ENCODE results near the gene VILL. TPM values are rescaled to one million over a fixed set of nuclear protein-coding genes. Genes with fewer than 3 reads are reported as not detected.

Gene VILL
- polyA plus RNA-seq, 1 of the 3 experiments (the other 2 are of a cell fraction) = 8.8 TPM

DNA sequence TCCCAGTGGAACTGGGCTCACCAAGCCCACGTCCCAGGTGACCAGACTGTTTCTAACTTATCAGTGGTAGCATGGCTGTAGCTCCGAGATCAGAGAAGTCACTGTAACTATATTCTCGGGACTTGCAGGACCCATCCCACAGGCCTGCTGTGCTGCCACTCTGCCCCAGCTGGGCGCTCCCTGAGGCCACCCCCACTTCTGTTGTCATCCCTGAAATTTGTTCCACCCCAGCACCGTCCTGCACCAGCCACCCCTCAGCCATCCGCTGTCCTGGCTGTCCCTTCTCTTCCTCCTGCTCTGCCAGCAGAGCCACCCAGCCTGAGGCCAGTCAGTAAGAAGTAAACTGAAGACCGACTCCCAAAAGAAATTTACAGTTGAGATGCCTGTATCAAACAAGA is 33.0 kb upstream of the VILL start:
- no peaks in the 10 kb centered on the region for H3K9me2 ChIP-seq
- no peaks in the 10 kb centered on the region for H3K9me3 ChIP-seq
- H3K36me3 ChIP-seq (replicated peaks in 1 of 2; ENCODE audit: control insufficient read depth in 1 of 2, insufficient read depth in 2 of 2, low read length in 1 of 2) = peaks cover 11 to 17% of the 10 kb centered on the region in 2 experiments
- H3K27me3 ChIP-seq (ENCODE audit: insufficient read depth) = no peaks in the 10 kb centered on the region
- 0 out of 2 replicates have a peak, but pooled peaks cover 5% of the 10 kb centered on the region for H3K79me2 ChIP-seq (ENCODE audit: insufficient read depth)
- ChIA-PET POLR2A (no interaction called here), CTCF (interaction anchor here (1.2 to 3.2 kb wide), 4 partner anchors 13 to 102 kb away, joined by 3 to 13 read pairs (median 4); no protein-coding TSS in a partner anchor)
- no peak for DNase-seq
- no peak overlapping the region for H2AFZ ChIP-seq (ENCODE audit: low read depth)
- peaks cover 12 to 13% of the 10 kb centered on the region in 2 experiments; a peak in 3 of 4 replicates for H3K4me1 ChIP-seq (ENCODE audit: control insufficient read depth in 1 of 2, insufficient read depth in 2 of 2, low read depth in 1 of 2, low read length in 1 of 2)
- H3K27ac ChIP-seq (ENCODE audit: low read depth in 2 of 2, low read length in 1 of 2) = no peak overlapping the region
- peaks cover 5% of the 10 kb centered on the region for H3F3A ChIP-seq (replicated peaks; ENCODE audit: insufficient read depth)
- H3K9ac ChIP-seq = no peak overlapping the region
- H3K4me2 ChIP-seq = no peak overlapping the region
- no peak overlapping the region for H3K4me3 ChIP-seq (ENCODE audit: low read depth in 2 of 2, low read length in 1 of 2)
- TF ChIP-seq NFIC (IDR thresholded peaks at IDR 0.05; ENCODE audit: borderline replicate concordance) (no peak), EZH2phosphoT487 (IDR thresholded peaks at IDR 0.05; ENCODE audit: borderline replicate concordance, low read depth) (no peak), NRF1 (IDR thresholded peaks at IDR 0.05; ENCODE audit: low read depth, low read length) (no peak), TCF12 (IDR thresholded peaks at IDR 0.05) (no peak), YY1 (IDR thresholded peaks at IDR 0.05; ENCODE audit: low read depth) (no peak), MEF2A (IDR thresholded peaks at IDR 0.05; ENCODE audit: borderline replicate concordance, low read depth) (no peak), SIN3A (IDR thresholded peaks at IDR 0.05; ENCODE audit: borderline replicate concordance, low read depth, low read length) (no peak), GATA2 (CRISPR knock-in tag; IDR thresholded peaks at IDR 0.05) (no peak), FOSL2 (IDR thresholded peaks at IDR 0.05; ENCODE audit: borderline replicate concordance, low read depth) (no peak), GABPA (IDR thresholded peaks at IDR 0.05; ENCODE audit: low read depth) (no peak), TEAD4 (IDR thresholded peaks at IDR 0.05; ENCODE audit: borderline replicate concordance, insufficient read depth) (no peak), ELF1 (IDR thresholded peaks at IDR 0.05) (no peak), CHD2 (IDR thresholded peaks at IDR 0.05; ENCODE audit: low read length, partially characterized antibody) (no peak)
- TF ChIP-seq, protein P1, sequence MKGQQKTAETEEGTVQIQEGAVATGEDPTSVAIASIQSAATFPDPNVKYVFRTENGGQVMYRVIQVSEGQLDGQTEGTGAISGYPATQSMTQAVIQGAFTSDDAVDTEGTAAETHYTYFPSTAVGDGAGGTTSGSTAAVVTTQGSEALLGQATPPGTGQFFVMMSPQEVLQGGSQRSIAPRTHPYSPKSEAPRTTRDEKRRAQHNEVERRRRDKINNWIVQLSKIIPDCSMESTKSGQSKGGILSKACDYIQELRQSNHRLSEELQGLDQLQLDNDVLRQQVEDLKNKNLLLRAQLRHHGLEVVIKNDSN (IDR thresholded peaks at IDR 0.05; ENCODE audit: borderline replicate concordance, low read depth) = no peak
- TF ChIP-seq, protein P2, sequence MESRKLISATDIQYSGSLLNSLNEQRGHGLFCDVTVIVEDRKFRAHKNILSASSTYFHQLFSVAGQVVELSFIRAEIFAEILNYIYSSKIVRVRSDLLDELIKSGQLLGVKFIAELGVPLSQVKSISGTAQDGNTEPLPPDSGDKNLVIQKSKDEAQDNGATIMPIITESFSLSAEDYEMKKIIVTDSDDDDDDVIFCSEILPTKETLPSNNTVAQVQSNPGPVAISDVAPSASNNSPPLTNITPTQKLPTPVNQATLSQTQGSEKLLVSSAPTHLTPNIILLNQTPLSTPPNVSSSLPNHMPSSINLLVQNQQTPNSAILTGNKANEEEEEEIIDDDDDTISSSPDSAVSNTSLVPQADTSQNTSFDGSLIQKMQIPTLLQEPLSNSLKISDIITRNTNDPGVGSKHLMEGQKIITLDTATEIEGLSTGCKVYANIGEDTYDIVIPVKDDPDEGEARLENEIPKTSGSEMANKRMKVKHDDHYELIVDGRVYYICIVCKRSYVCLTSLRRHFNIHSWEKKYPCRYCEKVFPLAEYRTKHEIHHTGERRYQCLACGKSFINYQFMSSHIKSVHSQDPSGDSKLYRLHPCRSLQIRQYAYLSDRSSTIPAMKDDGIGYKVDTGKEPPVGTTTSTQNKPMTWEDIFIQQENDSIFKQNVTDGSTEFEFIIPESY (IDR thresholded peaks at IDR 0.05; ENCODE audit: borderline replicate concordance, low read depth) = no peak
- TF ChIP-seq, protein P3, sequence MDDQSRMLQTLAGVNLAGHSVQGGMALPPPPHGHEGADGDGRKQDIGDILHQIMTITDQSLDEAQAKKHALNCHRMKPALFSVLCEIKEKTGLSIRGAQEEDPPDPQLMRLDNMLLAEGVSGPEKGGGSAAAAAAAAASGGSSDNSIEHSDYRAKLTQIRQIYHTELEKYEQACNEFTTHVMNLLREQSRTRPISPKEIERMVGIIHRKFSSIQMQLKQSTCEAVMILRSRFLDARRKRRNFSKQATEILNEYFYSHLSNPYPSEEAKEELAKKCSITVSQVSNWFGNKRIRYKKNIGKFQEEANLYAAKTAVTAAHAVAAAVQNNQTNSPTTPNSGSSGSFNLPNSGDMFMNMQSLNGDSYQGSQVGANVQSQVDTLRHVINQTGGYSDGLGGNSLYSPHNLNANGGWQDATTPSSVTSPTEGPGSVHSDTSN (IDR thresholded peaks at IDR 0.05) = no peak
- TF ChIP-seq, protein P4, sequence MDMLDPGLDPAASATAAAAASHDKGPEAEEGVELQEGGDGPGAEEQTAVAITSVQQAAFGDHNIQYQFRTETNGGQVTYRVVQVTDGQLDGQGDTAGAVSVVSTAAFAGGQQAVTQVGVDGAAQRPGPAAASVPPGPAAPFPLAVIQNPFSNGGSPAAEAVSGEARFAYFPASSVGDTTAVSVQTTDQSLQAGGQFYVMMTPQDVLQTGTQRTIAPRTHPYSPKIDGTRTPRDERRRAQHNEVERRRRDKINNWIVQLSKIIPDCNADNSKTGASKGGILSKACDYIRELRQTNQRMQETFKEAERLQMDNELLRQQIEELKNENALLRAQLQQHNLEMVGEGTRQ (IDR thresholded peaks at IDR 0.05; ENCODE audit: borderline replicate concordance, low read depth, low read length) = no peak
- TF ChIP-seq, protein P5, sequence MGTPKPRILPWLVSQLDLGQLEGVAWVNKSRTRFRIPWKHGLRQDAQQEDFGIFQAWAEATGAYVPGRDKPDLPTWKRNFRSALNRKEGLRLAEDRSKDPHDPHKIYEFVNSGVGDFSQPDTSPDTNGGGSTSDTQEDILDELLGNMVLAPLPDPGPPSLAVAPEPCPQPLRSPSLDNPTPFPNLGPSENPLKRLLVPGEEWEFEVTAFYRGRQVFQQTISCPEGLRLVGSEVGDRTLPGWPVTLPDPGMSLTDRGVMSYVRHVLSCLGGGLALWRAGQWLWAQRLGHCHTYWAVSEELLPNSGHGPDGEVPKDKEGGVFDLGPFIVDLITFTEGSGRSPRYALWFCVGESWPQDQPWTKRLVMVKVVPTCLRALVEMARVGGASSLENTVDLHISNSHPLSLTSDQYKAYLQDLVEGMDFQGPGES (IDR thresholded peaks at IDR 0.05; ENCODE audit: low read depth, low read length) = no peak
- TF ChIP-seq, protein P6, sequence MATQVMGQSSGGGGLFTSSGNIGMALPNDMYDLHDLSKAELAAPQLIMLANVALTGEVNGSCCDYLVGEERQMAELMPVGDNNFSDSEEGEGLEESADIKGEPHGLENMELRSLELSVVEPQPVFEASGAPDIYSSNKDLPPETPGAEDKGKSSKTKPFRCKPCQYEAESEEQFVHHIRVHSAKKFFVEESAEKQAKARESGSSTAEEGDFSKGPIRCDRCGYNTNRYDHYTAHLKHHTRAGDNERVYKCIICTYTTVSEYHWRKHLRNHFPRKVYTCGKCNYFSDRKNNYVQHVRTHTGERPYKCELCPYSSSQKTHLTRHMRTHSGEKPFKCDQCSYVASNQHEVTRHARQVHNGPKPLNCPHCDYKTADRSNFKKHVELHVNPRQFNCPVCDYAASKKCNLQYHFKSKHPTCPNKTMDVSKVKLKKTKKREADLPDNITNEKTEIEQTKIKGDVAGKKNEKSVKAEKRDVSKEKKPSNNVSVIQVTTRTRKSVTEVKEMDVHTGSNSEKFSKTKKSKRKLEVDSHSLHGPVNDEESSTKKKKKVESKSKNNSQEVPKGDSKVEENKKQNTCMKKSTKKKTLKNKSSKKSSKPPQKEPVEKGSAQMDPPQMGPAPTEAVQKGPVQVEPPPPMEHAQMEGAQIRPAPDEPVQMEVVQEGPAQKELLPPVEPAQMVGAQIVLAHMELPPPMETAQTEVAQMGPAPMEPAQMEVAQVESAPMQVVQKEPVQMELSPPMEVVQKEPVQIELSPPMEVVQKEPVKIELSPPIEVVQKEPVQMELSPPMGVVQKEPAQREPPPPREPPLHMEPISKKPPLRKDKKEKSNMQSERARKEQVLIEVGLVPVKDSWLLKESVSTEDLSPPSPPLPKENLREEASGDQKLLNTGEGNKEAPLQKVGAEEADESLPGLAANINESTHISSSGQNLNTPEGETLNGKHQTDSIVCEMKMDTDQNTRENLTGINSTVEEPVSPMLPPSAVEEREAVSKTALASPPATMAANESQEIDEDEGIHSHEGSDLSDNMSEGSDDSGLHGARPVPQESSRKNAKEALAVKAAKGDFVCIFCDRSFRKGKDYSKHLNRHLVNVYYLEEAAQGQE (IDR thresholded peaks at IDR 0.05; ENCODE audit: low read depth, low read length) = no peak
- H4K20me1 ChIP-seq (ENCODE audit: insufficient read depth) = no peaks in the 10 kb centered on the region
- WGBS (ENCODE audit: low lambda C conversion rate) = 93% methylated on average over 7 of the region's 7 CpGs

Measured in SK-N-SH (cell line).